Measurements from ENCODE around the gene POP7.

DNA sequence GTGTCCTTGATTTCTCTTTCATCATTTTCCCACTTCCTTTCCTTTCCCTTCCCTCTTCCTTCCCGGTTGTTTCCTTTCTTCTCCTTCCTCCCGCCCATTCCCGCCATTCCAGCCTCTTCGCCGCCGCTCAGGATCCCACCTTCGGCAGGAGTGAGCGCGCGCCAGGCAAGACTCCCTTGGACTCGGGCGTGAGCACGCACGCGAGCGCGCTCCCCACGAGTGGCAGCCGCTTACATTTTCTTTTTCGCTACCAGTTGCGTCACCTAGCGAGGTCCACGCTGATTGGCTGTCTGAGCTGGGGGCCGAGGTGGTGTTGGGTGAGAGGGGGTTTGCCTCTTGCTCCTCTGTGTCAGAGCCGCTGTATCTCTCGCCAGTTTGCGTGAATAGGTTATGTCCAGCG lies 39.3 kb downstream of the POP7 start:
- no peak for TF ChIP-seq EZH2phosphoT487 (IDR thresholded peaks at IDR 0.05; ENCODE audit: borderline replicate concordance, low read length)
- TF ChIP-seq, protein P1, sequence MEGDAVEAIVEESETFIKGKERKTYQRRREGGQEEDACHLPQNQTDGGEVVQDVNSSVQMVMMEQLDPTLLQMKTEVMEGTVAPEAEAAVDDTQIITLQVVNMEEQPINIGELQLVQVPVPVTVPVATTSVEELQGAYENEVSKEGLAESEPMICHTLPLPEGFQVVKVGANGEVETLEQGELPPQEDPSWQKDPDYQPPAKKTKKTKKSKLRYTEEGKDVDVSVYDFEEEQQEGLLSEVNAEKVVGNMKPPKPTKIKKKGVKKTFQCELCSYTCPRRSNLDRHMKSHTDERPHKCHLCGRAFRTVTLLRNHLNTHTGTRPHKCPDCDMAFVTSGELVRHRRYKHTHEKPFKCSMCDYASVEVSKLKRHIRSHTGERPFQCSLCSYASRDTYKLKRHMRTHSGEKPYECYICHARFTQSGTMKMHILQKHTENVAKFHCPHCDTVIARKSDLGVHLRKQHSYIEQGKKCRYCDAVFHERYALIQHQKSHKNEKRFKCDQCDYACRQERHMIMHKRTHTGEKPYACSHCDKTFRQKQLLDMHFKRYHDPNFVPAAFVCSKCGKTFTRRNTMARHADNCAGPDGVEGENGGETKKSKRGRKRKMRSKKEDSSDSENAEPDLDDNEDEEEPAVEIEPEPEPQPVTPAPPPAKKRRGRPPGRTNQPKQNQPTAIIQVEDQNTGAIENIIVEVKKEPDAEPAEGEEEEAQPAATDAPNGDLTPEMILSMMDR (IDR thresholded peaks at IDR 0.05; ENCODE audit: low read depth, low read length, poor library complexity, severe bottlenecking): no peak

Measured in DOHH2 (cell line).